SU-DHL-6 (cell line): ENCODE data around the gene AMER3.
"Not testable (repeated sequence)": the region's sequence is repeated elsewhere in the genome, so short reads cannot be mapped to it uniquely, and the experiment has no call there.

Source experiments
- H2AFZ ChIP-seq: fragments of 200-600 bp; sonication (generic); 2 replicates; pipeline ENCODE4 v1.6.1; 2014; ENCODE audit warnings: low read depth, mild to moderate bottlenecking, moderate library complexity, mixed read lengths, antibody characterized with exemption, low read length; ENCODE audit not compliant: severe bottlenecking
- H3F3A ChIP-seq: fragments of 200-600 bp; shearing (Covaris generic); 2 replicates; pipeline ENCODE4 v1.6.0; 2016; ENCODE audit warnings: antibody characterized with exemption, mild to moderate bottlenecking; ENCODE audit not compliant: insufficient read depth
- H3K27ac ChIP-seq: fragments of 200-600 bp; sonication (generic); 2 replicates; pipeline ENCODE4 v1.5.1; 2016; ENCODE audit warnings: low read depth, mild to moderate bottlenecking, low read length, moderate library complexity, mixed read lengths
- H3K27me3 ChIP-seq: fragments of 200-600 bp; sonication (generic), shearing (Covaris generic); 2 replicates; pipeline ENCODE4 v1.6.0; 2014; ENCODE audit warnings: mild to moderate bottlenecking, low read length
- H3K36me3 ChIP-seq: fragments of 200-600 bp; sonication (generic); 2 replicates; pipeline ENCODE4 v1.6.1; 2014; ENCODE audit warnings: mild to moderate bottlenecking, low read length, mixed read lengths
- H3K4me2 ChIP-seq: fragments of 300-600, 200-600 bp; shearing (Covaris generic), sonication (generic); 2 replicates; pipeline ENCODE4 v1.6.0; 2014; ENCODE audit warnings: low read length, low read depth, mild to moderate bottlenecking; ENCODE audit not compliant: poor library complexity, severe bottlenecking
- H3K4me3 ChIP-seq: fragments of 200-600 bp; sonication (generic); 2 replicates; pipeline ENCODE4 v1.5.1; 2014; ENCODE audit warnings: antibody characterized with exemption, low read length, mild to moderate bottlenecking, mixed read lengths; ENCODE audit not compliant: insufficient read depth, poor library complexity, severe bottlenecking
- H3K79me2 ChIP-seq: fragments of 200-600 bp; sonication (generic); 2 replicates; pipeline ENCODE4 v1.6.1; 2014; ENCODE audit warnings: mild to moderate bottlenecking, low read length, moderate library complexity; ENCODE audit not compliant: insufficient read depth
- H3K9ac ChIP-seq: fragments of 200-600 bp; sonication (generic); 2 replicates; pipeline ENCODE4 v1.7.0; 2014; ENCODE audit warnings: mild to moderate bottlenecking, low read length
- H3K9me2 ChIP-seq: fragments of 200-600 bp; sonication (generic); replicated peaks from 2 replicates; pipeline ENCODE4 v1.6.1; 2014; ENCODE audit warnings: low read length; ENCODE audit not compliant: insufficient read depth
- H3K9me3 ChIP-seq: fragments of 200-600 bp; sonication (generic); 2 replicates; pipeline ENCODE4 v1.6.1; 2014; ENCODE audit warnings: low read length, mixed read lengths; ENCODE audit not compliant: insufficient read depth
- H4K20me1 ChIP-seq: fragments of 200-600 bp; sonication (generic); 2 replicates; pipeline ENCODE4 v1.6.1; 2014; ENCODE audit warnings: low read depth, mild to moderate bottlenecking, antibody characterized with exemption, low read length, moderate library complexity, mixed read lengths
- CTCF ChIP-seq: fragments of 200-600 bp; sonication (generic); IDR thresholded peaks from one replicate; pipeline ENCODE4 v1.5.1; 2017; ENCODE audit warnings: antibody characterized with exemption, mild to moderate bottlenecking, low read length, moderate library complexity; ENCODE audit not compliant: insufficient read depth, poor library complexity, severe bottlenecking
- EZH2phosphoT487 ChIP-seq: fragments of 200-600 bp; sonication (generic), shearing (Covaris generic); conservative IDR thresholded peaks from 2 replicates; pipeline ENCODE4 v1.6.1; 2018; ENCODE audit warnings: mild to moderate bottlenecking, antibody characterized with exemption, low read length, moderate library complexity, mixed read lengths

AMER3 gene

DNA sequence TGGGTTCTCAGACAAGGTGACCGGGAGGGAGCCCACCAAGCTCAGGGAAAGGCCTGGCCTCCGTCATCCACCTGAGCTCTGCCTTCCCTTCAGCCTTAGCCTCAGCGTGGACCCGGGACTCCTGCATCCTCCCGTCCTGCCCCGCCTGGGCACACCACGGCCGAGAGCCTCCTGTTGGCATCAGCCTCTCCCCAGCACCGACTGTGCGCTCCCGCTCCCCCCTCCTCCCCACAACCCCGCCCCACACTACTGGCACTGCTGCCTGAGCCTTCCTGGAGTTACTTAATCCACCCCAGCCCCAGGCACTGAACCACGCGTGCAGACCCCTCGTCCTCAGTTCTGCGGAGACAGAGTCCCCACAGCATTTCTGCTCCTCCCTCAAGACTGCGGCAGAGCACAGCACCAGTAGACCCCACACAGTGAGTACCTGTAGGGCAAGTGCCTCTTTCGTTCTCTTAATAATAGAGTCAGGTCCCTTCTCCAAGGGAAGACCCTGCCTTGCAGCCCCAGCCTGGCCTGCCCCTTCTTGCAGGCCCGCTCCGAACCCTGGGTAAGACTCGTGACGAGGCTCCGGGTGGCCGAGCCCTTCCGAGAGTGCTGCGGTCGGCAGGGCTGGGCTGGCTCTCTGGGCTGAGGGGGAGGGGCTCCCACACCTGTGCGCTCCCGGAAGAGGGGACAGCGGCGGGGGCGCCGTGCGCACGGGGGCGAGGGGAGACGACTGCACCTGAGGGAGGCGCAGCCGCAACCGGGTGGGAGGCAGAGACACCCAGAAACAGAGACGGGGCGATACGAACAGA lies at the start of gene AMER3:
TSS of gene AMER3 (plus strand) at position 285 of the 797 bp plus-strand sequence. CDS start 6,533 bp downstream, outside the sequence.
- TF ChIP-seq EZH2phosphoT487: no peak
- TF ChIP-seq CTCF: no peak
- Histone ChIP-seq H2AFZ (no peak within 1 kb of the TSS), H3K27ac (no peak within 1 kb of the TSS), H3K79me2 (no peaks in the 10 kb centered on the region), H3F3A (no peaks in the 10 kb centered on the region), H3K4me3 (no peak within 1 kb of the TSS), H3K9ac (no peak within 1 kb of the TSS), H3K36me3 (no peaks in the 10 kb centered on the region), H4K20me1 (no peaks in the 10 kb centered on the region), H3K27me3 (no peaks in the 10 kb centered on the region), H3K4me2 (no peak within 1 kb of the TSS), H3K9me3 (no peaks in the 10 kb centered on the region), H3K9me2 (no peaks in the 10 kb centered on the region)

DNA sequence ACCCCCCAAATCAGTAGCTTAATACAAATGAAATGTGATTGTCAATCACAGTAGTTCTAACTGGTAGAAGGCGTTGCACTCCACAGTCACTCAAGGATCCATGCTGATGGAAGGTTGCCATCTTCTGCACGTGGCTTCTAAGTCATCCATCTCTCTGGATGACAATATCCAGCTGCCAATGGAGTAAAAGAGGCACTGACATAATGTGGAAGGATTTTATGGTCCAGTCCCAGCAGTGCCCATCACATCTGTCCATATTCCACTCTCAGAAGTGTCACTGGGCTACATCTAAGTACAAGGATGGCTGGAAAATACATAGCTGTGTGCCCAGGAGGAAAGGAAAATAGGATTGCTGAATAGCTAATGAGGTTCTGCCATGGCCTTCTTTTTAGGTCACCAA lies 40.5 kb upstream of the AMER3 start:
- not testable (repeated sequence) for H4K20me1 ChIP-seq, H3F3A ChIP-seq

GRCh38 chr2:130720036-130720435 lies 35.3 kb upstream of the AMER3 start:
- H3K9me2 ChIP-seq: no peaks in the 10 kb centered on the region
- no peak overlapping the region for H3K27ac ChIP-seq
- no peaks in the 10 kb centered on the region for H3K9me3 ChIP-seq
- no peaks in the 10 kb centered on the region for H3K36me3 ChIP-seq
- no peak overlapping the region for H3K9ac ChIP-seq
- H3K79me2 ChIP-seq: no peaks in the 10 kb centered on the region
- no peaks in the 10 kb centered on the region for H4K20me1 ChIP-seq
- TF ChIP-seq EZH2phosphoT487 (no peak), CTCF (no peak)
- no peaks in the 10 kb centered on the region for H3F3A ChIP-seq
- no peak overlapping the region for H2AFZ ChIP-seq
- H3K4me3 ChIP-seq: no peak overlapping the region
- H3K27me3 ChIP-seq: no peaks in the 10 kb centered on the region
- no peak overlapping the region for H3K4me2 ChIP-seq

More for the DNA sequence above, 40.5 kb upstream of the AMER3 start:
- not testable (repeated sequence) for H3K4me2 ChIP-seq, H3K9me2 ChIP-seq, H3K36me3 ChIP-seq, H3K27ac ChIP-seq, H2AFZ ChIP-seq, H3K9ac ChIP-seq, H3K4me3 ChIP-seq, H3K27me3 ChIP-seq, H3K79me2 ChIP-seq, H3K9me3 ChIP-seq

- Histone ChIP-seq H3K9me2 (no peaks in the 10 kb centered on the region), H3K79me2 (no peaks in the 10 kb centered on the region), H3K4me2 (no peak overlapping the region), H3K4me3 (no peak overlapping the region), H3K36me3 (no peaks in the 10 kb centered on the region), H3K9me3 (no peaks in the 10 kb centered on the region), H3K9ac (no peak overlapping the region), H3F3A (no peaks in the 10 kb centered on the region), H3K27ac (no peak overlapping the region), H3K27me3 (no peaks in the 10 kb centered on the region), H4K20me1 (no peaks in the 10 kb centered on the region), H2AFZ (no peak overlapping the region)
- no peak for TF ChIP-seq EZH2phosphoT487
- TF ChIP-seq CTCF: no peak
Observed at GRCh38 chr2:130720528-130720927, 34.8 kb upstream of the AMER3 start.
